HepG2 (cell line): ENCODE measurements around the gene TCF7L2. TPM values are rescaled to one million over a fixed set of nuclear protein-coding genes. Genes with fewer than 3 reads are reported as not detected.
A peak's percentile ranks its signal among the peaks of the same experiment; 100 is the strongest.

Experiments
- ARID4A ChIP-seq: sonication (generic); formaldehyde crosslinking; IDR thresholded peaks from 2 replicates; pipeline ENCODE4 v1.5.0; 2020; ENCODE audit warnings: mild to moderate bottlenecking, missing genetic modification reagents, borderline replicate concordance
- DZIP1 ChIP-seq: sonication (generic); formaldehyde crosslinking; IDR thresholded peaks from 2 replicates; pipeline ENCODE4 v1.5.0; 2020; ENCODE audit warnings: mild to moderate bottlenecking, missing genetic modification reagents
- GPBP1L1 ChIP-seq: sonication (generic); formaldehyde crosslinking; IDR thresholded peaks from 2 replicates; pipeline ENCODE4 v1.5.0; 2020; ENCODE audit warnings: mild to moderate bottlenecking, missing genetic modification reagents
- HMGA1 ChIP-seq: sonication (generic); formaldehyde crosslinking; conservative IDR thresholded peaks from 2 replicates; pipeline ENCODE4 v1.4.0; 2020; ENCODE audit warnings: missing genetic modification reagents
- KAT8 ChIP-seq: IDR thresholded peaks from 2 replicates; pipeline ENCODE4 v1.6.1; 2016; ENCODE audit warnings: missing genetic modification reagents, missing compliant biosample characterization
- KDM2A ChIP-seq: sonication (generic); formaldehyde crosslinking; IDR thresholded peaks from 2 replicates; pipeline ENCODE4 v1.4.0; 2020; ENCODE audit warnings: low read depth, missing genetic modification reagents, borderline replicate concordance
- KDM6A ChIP-seq: IDR thresholded peaks from 2 replicates; pipeline ENCODE4 v1.6.1; 2016; ENCODE audit warnings: low read depth
- MATR3 ChIP-seq: sonication (generic); formaldehyde crosslinking; IDR thresholded peaks from 2 replicates; pipeline ENCODE4 v1.4.0; 2020; ENCODE audit warnings: missing genetic modification reagents
- MZF1 ChIP-seq: sonication (generic); formaldehyde crosslinking; IDR thresholded peaks from 2 replicates; pipeline ENCODE4 v1.8.1; 2023; ENCODE audit warnings: mild to moderate bottlenecking, missing genetic modification reagents, borderline replicate concordance
- NFATC3 ChIP-seq: sonication (generic); formaldehyde crosslinking; IDR thresholded peaks from 2 replicates; pipeline ENCODE4 v1.5.1; 2020; ENCODE audit warnings: mild to moderate bottlenecking, missing genetic modification reagents
- NFKB2 ChIP-seq: sonication (generic); formaldehyde crosslinking; IDR thresholded peaks from 2 replicates; pipeline ENCODE4 v1.4.0; 2020; ENCODE audit warnings: missing genetic modification reagents, borderline replicate concordance
- NONO ChIP-seq, 2 experiments: fragments of 450-650 bp in 1 of 2; sonication (generic) in 1 of 2; formaldehyde crosslinking in 1 of 2; IDR thresholded peaks in 1 of 2; conservative IDR thresholded peaks in 1 of 2; 2 replicates each; pipeline versions ENCODE4 v1.6.1 to v1.8.0; 2017 to 2022; ENCODE audit warnings: mild to moderate bottlenecking in 1 of 2, missing genetic modification reagents in 1 of 2, moderate library complexity in 1 of 2
- RXRA ChIP-seq: sonication (generic); formaldehyde crosslinking; IDR thresholded peaks from 2 replicates; pipeline ENCODE4 v1.5.1; 2020; ENCODE audit warnings: missing genetic modification reagents
- SMARCC2 ChIP-seq: fragments of 450-650 bp; IDR thresholded peaks from 2 replicates; pipeline ENCODE4 v1.6.1; 2017; ENCODE audit warnings: antibody characterized with exemption, mild to moderate bottlenecking
- SNAI1 ChIP-seq: sonication (generic); formaldehyde crosslinking; IDR thresholded peaks from 2 replicates; pipeline ENCODE4 v1.5.0; 2020; ENCODE audit warnings: mild to moderate bottlenecking, missing genetic modification reagents, borderline replicate concordance
- SYNCRIP ChIP-seq: fragments of 200-400 bp; formaldehyde crosslinking; IDR thresholded peaks from 2 replicates; pipeline ENCODE4 v1.6.1; 2018; ENCODE audit warnings: mild to moderate bottlenecking, low read depth, low read length; ENCODE audit not compliant: insufficient read depth
- ZMYM4 ChIP-seq: sonication (generic); formaldehyde crosslinking; IDR thresholded peaks from 2 replicates; pipeline ENCODE4 v1.8.1; 2023; ENCODE audit warnings: mild to moderate bottlenecking, missing genetic modification reagents
- ZNF224 ChIP-seq: sonication (generic); formaldehyde crosslinking; IDR thresholded peaks from 2 replicates; pipeline ENCODE4 v1.5.0; 2020; ENCODE audit warnings: mild to moderate bottlenecking, missing genetic modification reagents
- ZNF296 ChIP-seq: sonication (generic); formaldehyde crosslinking; conservative IDR thresholded peaks from 2 replicates; pipeline ENCODE4 v1.5.0; 2020; ENCODE audit warnings: mild to moderate bottlenecking, missing genetic modification reagents
- ZNF329 ChIP-seq: sonication (generic); formaldehyde crosslinking; IDR thresholded peaks from 2 replicates; pipeline ENCODE4 v1.9.0; 2021; ENCODE audit warnings: low read depth, mild to moderate bottlenecking, missing genetic modification reagents
- ZNF484 ChIP-seq: sonication (generic); formaldehyde crosslinking; IDR thresholded peaks from 2 replicates; pipeline ENCODE4 v1.5.1; 2020; ENCODE audit warnings: mild to moderate bottlenecking, low read depth, missing genetic modification reagents, borderline replicate concordance
- ZNF615 ChIP-seq: sonication (generic); formaldehyde crosslinking; IDR thresholded peaks from 2 replicates; pipeline ENCODE4 v1.5.0; 2020; ENCODE audit warnings: mild to moderate bottlenecking, missing genetic modification reagents, borderline replicate concordance
- ZNF660 ChIP-seq: sonication (generic); formaldehyde crosslinking; IDR thresholded peaks from 2 replicates; pipeline ENCODE4 v1.5.1; 2020; ENCODE audit warnings: mild to moderate bottlenecking, low read depth, missing genetic modification reagents, borderline replicate concordance
- polyA plus RNA-seq, 8 experiments: library from polyadenylated mRNA; depleted of rRNA in 3 of 8; stranded (reverse) in 7 of 8; unstranded in 1 of 8; fragments of >200 nt; fragmentation: Illumina TruSeq in 4 of 8; extraction: Trizol in 4 of 8; gene quantifications; 2 replicates each; pipeline versions ENCODE4 v1.2.1 to v1.2.3, GENCODE V29; 2011 to 2016; ENCODE audit warnings: low read depth in 4 of 8, missing spikeins in 1 of 8, mixed read lengths in 1 of 8; ENCODE audit not compliant: insufficient read depth in 1 of 8
- total RNA-seq, 5 experiments: library from RNA; depleted of rRNA; stranded (reverse); fragments of >200 nt; fragmentation: Illumina TruSeq; extraction: Trizol; gene quantifications; 2 replicates each; pipeline ENCODE4 v1.2.3, GENCODE V29; 2016; ENCODE audit warnings: low read depth in 1 of 5

TCF7L2 gene
- total and polyA plus RNA-seq, 2 of the 13 experiments (the other 11 are each of a cell fraction or from before 2014, with no cell fraction given): 3.9 to 13.7 TPM

GRCh38 chr10:113086282-113086681, 136.2 kb downstream of the TCF7L2 start (continued):
- no peak for TF ChIP-seq DZIP1 (CRISPR knock-in tag)
- TF ChIP-seq NONO (IDR thresholded peaks at IDR 0.05): no peak
- no peak for TF ChIP-seq NONO (CRISPR knock-in tag; conservative IDR thresholded peaks at IDR 0.05)
- no peak for TF ChIP-seq ZNF224 (CRISPR knock-in tag)
- TF ChIP-seq MZF1 (CRISPR knock-in tag): no peak
- TF ChIP-seq GPBP1L1 (CRISPR knock-in tag): no peak
- TF ChIP-seq ZNF660: no peak
- peak; percentile 100 for TF ChIP-seq ZNF329 (CRISPR knock-in tag)
- TF ChIP-seq SNAI1: no peak
- TF ChIP-seq ZNF484: no peak
- no peak for TF ChIP-seq NFATC3 (CRISPR knock-in tag)
- no peak for TF ChIP-seq ZNF615
- TF ChIP-seq SMARCC2: no peak
- TF ChIP-seq KDM6A: no peak
- no peak for TF ChIP-seq MATR3
- TF ChIP-seq SYNCRIP: no peak
- TF ChIP-seq KDM2A (CRISPR knock-in tag): no peak
- TF ChIP-seq ARID4A: no peak
- no peak for TF ChIP-seq NFKB2 (CRISPR knock-in tag)
- TF ChIP-seq HMGA1 (CRISPR knock-in tag): no peak
- peak; percentile 50; the same call in 1 of the 2 replicates for TF ChIP-seq RXRA (CRISPR knock-in tag)
- TF ChIP-seq KAT8 (CRISPR knock-in tag): peak; percentile 39; the same call in 1 of the 2 replicates
- no peak for TF ChIP-seq ZNF296 (CRISPR knock-in tag)
- TF ChIP-seq ZMYM4 (CRISPR knock-in tag): no peak
